Osteocyte (in vitro differentiated cells): ENCODE results near the gene TNFAIP8L2. TPM values are rescaled to one million over a fixed set of nuclear protein-coding genes. Genes with fewer than 3 reads are reported as not detected.

ENCODE experiments used
- DNase-seq: peaks from one replicate; pipeline ENCODE4 v3.0.0; 2021; ENCODE audit warnings: mixed read lengths; ENCODE audit not compliant: unreplicated experiment; ENCODE audit errors: extremely low spot score
- H3K27ac Mint-ChIP-seq: one replicate; pipeline ENCODE4 v1.8.0; 2021; ENCODE audit warnings: mild to moderate bottlenecking, mixed read lengths; ENCODE audit not compliant: unreplicated experiment
- H3K27me3 Mint-ChIP-seq: one replicate; pipeline ENCODE4 v1.8.0; 2021; ENCODE audit warnings: mixed read lengths; ENCODE audit not compliant: unreplicated experiment
- H3K36me3 Mint-ChIP-seq: one replicate; pipeline ENCODE4 v1.8.0; 2021; ENCODE audit warnings: mixed read lengths; ENCODE audit not compliant: unreplicated experiment
- H3K4me1 Mint-ChIP-seq: one replicate; pipeline ENCODE4 v1.8.0; 2021; ENCODE audit warnings: mixed read lengths; ENCODE audit not compliant: unreplicated experiment
- H3K4me3 Mint-ChIP-seq: one replicate; pipeline ENCODE4 v1.8.0; 2021; ENCODE audit warnings: mild to moderate bottlenecking, moderate library complexity, mixed read lengths; ENCODE audit not compliant: unreplicated experiment
- H3K9me3 Mint-ChIP-seq: one replicate; pipeline ENCODE4 v1.8.0; 2021; ENCODE audit warnings: mixed read lengths; ENCODE audit not compliant: unreplicated experiment
- total RNA-seq: library from RNA; stranded (reverse); gene quantifications from 2 replicates; pipeline ENCODE4 v1.2.1, GENCODE V29; 2021
- TF ChIP-seq, protein P1 (sequence below): fragments of 200-600 bp; sonication (generic); IDR thresholded peaks from 2 replicates; pipeline ENCODE4 v1.5.0; 2021; ENCODE audit warnings: antibody characterized with exemption, mild to moderate bottlenecking, moderate library complexity

TNFAIP8L2 gene
- total RNA-seq, 1 donor from 2014 or later: not detected

DNA sequence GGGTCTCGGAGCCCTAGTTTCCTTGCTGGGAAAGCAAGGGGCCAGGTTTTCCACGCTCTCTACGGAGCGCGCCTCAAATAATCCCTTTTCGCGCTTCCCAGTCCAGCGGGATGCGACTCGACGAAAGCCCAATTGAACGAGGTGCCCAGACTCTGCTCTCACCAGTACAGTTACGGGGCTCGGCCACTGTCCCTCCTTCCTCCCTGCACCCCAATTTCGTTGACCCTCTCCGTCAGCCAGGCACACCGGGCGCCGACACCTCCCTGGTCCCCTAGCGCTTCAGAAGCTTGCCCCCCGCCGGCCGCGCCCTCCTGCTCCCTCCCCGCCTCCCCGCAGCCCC is 10.4 kb upstream of the TNFAIP8L2 start:
- TF ChIP-seq, protein P1, sequence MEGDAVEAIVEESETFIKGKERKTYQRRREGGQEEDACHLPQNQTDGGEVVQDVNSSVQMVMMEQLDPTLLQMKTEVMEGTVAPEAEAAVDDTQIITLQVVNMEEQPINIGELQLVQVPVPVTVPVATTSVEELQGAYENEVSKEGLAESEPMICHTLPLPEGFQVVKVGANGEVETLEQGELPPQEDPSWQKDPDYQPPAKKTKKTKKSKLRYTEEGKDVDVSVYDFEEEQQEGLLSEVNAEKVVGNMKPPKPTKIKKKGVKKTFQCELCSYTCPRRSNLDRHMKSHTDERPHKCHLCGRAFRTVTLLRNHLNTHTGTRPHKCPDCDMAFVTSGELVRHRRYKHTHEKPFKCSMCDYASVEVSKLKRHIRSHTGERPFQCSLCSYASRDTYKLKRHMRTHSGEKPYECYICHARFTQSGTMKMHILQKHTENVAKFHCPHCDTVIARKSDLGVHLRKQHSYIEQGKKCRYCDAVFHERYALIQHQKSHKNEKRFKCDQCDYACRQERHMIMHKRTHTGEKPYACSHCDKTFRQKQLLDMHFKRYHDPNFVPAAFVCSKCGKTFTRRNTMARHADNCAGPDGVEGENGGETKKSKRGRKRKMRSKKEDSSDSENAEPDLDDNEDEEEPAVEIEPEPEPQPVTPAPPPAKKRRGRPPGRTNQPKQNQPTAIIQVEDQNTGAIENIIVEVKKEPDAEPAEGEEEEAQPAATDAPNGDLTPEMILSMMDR: no peak
- peaks cover 3% of the 10 kb centered on the region for H3K36me3 Mint-ChIP-seq
- H3K4me3 Mint-ChIP-seq: peak overlapping the region; percentile 89
- no peak for DNase-seq
- peaks cover 35% of the 10 kb centered on the region for H3K4me1 Mint-ChIP-seq
- no peaks in the 10 kb centered on the region for H3K9me3 Mint-ChIP-seq
- no peak overlapping the region for H3K27ac Mint-ChIP-seq
- H3K27me3 Mint-ChIP-seq: no peaks in the 10 kb centered on the region

DNA sequence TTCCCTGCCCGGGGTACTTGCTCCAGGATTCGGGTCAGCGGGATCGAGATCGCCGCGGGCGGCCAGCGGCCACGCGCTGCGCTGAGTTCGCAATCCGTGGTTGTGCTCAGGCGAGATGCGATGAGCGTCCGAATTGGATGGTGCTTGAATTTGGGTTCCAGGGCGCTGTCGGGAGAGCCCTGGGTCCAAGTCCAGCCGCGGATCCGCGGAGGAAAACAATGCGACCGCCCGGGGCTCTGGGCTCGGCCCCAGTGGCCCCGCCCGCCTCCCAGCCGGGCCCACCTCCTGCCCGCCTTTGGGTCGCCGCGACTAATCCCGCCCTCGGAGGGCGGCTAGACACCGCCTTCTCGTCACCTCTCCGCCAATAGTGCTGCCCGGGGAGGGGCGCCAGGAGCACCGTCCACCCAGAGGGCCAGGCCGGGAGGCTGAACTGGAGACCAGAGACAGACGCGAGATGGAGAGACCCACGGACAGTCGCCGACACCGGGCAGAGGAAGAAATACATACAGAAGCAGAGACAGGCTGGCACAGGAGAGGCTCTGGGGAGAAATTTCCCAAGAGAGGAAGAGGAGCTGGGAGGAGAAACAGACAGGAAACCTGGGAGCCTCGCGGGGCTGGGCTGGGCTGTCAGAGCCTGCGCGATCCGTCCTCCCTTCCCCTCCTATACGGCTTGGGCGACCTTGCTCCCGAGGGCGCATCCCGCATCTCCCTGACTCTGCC is 9.9 kb upstream of the TNFAIP8L2 start, which contains the start of gene SEMA6C:
TSS of gene SEMA6C (minus strand) at position 220 of the 720 bp plus-strand sequence. CDS start 4,010 bp downstream, outside the sequence.
- peaks cover 35% of the 10 kb centered on the region for H3K4me1 Mint-ChIP-seq
- TF ChIP-seq, protein P1: no peak
- H3K4me3 Mint-ChIP-seq: peak within 1 kb of the TSS; percentile 89
- peaks cover 3% of the 10 kb centered on the region for H3K36me3 Mint-ChIP-seq
- no peaks in the 10 kb centered on the region for H3K27me3 Mint-ChIP-seq
- H3K9me3 Mint-ChIP-seq: no peaks in the 10 kb centered on the region
- peak; percentile 95 for DNase-seq
- H3K27ac Mint-ChIP-seq: peak within 1 kb of the TSS; percentile 94

DNA sequence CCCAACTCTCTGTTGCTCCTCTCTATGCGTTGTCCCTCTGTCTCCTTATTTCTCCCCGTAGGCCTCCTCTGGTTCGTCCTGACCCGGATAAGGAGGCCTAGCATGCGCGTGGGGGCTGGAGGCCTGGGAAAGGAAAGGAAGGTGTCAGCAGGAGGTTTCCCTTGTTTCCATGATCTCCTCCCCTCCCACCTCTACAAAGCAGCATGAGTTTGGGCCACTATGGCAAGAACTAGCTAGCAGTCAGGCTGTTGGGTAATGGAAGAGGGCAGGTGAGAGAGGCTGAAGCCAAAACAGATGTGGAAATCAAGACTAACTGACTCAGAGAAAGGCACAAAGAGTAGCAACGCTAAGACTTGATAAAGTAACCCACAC is 9.3 kb upstream of the TNFAIP8L2 start:
- H3K4me1 Mint-ChIP-seq: peaks cover 35% of the 10 kb centered on the region
- peak overlapping the region; percentile 89 for H3K4me3 Mint-ChIP-seq
- no peaks in the 10 kb centered on the region for H3K27me3 Mint-ChIP-seq
- DNase-seq: no peak
- TF ChIP-seq, protein P1: no peak
- H3K27ac Mint-ChIP-seq: peak overlapping the region; percentile 94
- H3K36me3 Mint-ChIP-seq: peaks cover 3% of the 10 kb centered on the region
- H3K9me3 Mint-ChIP-seq: no peaks in the 10 kb centered on the region

DNA sequence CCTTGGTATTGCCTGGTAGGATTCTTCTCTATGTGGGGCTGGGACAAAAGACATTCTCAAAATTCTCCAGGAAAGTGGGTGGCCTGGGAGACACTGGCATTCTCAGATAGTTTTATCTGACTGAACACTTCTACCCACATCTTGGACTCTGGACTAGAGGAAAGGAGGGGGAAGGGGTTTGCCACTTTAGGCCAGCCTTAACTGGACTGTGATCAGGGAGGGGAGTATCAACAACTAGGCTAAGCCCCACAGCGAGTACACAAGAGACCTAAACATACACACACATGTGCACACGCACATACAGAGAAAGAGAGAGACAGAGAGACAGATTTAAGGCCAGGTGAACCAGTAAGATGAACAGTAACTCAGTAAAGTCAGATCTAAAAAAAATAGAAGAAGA is 8.8 kb upstream of the TNFAIP8L2 start:
- H3K4me3 Mint-ChIP-seq: no peak overlapping the region
- H3K27me3 Mint-ChIP-seq: no peaks in the 10 kb centered on the region
- no peak for DNase-seq
- H3K9me3 Mint-ChIP-seq: no peaks in the 10 kb centered on the region
- peak overlapping the region; percentile 94 for H3K27ac Mint-ChIP-seq
- peaks cover 3% of the 10 kb centered on the region for H3K36me3 Mint-ChIP-seq
- peaks cover 35% of the 10 kb centered on the region for H3K4me1 Mint-ChIP-seq
- TF ChIP-seq, protein P1: no peak

DNA sequence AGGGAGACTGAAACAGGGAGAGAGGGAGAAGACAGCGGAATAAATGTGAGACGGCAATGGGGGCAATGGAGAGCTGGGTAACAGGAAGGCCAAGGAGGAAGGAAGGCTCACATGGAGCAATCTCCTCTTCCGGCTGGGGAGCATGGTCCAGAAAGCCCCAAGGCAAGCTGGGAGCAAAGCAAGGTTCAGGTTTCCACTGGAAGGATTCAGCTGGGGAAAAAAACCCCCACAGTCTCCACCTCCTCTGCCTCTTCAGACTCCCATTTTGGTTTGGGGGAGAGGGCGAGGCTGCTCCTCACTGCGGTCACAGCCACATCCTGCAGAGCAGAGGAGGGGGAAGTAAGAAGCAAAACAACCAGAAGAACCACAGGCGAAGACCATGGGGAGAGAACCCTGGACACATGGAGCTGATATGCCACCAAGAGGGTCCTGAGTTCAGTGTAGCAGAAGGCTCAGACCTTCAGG is 650 bp downstream of the TNFAIP8L2 start:
- Mint-ChIP-seq H3K27me3 (no peaks in the 10 kb centered on the region), H3K36me3 (peaks cover 22% of the 10 kb centered on the region), H3K9me3 (no peaks in the 10 kb centered on the region), H3K27ac (no peak overlapping the region), H3K4me1 (no peaks in the 10 kb centered on the region), H3K4me3 (no peak overlapping the region)
- TF ChIP-seq, protein P1: no peak
- no peak for DNase-seq
